Kidney (tissue), 14 donors: ENCODE results near the gene CENPO. TPM values are rescaled to one million over a fixed set of nuclear protein-coding genes. Genes with fewer than 3 reads are reported as not detected.

Source experiments
- DNase-seq, 5 donors: peaks; one replicate each; pipeline ENCODE4 v3.0.0-alpha.2; 2013 to 2020
- FAIRE-seq: peaks from 2 replicates; lab custom pipeline; 2012; peaks lifted over from hg19 to GRCh38; lab: Jason Lieb, UNC
- H3K27ac ChIP-seq, 2 donors: one replicate each; pipeline ENCODE4 v1.7.0; 2013; ENCODE audit warnings: low read depth in 2 of 2, low read length in 2 of 2, inconsistent platforms in 1 of 2
- H3K27me3 ChIP-seq: one replicate; pipeline ENCODE4 v1.7.1; 2013; ENCODE audit warnings: low read length, inconsistent platforms; ENCODE audit not compliant: control insufficient read depth, insufficient read depth
- H3K36me3 ChIP-seq, 3 donors: one replicate each; pipeline versions ENCODE4 v1.7.0 to v1.7.1; 2013; ENCODE audit warnings: low read length in 3 of 3, control low read depth in 1 of 3, inconsistent platforms in 1 of 3; ENCODE audit not compliant: insufficient read depth in 3 of 3, control insufficient read depth in 2 of 3
- H3K4me1 ChIP-seq, 3 donors: one replicate each; pipeline versions ENCODE4 v1.7.0 to v1.7.1; 2013; ENCODE audit warnings: low read length in 3 of 3, inconsistent platforms in 1 of 3, low read depth in 1 of 3; ENCODE audit not compliant: control insufficient read depth in 2 of 3, insufficient read depth in 2 of 3
- H3K4me3 ChIP-seq, 3 donors: one replicate each; pipeline versions ENCODE4 v1.7.0 to v1.8.1; 2013; ENCODE audit warnings: low read length in 3 of 3, control low read depth in 1 of 3, inconsistent platforms in 1 of 3
- H3K9ac ChIP-seq, 3 donors: one replicate each; pipeline versions ENCODE4 v1.7.0 to v1.7.1; 2013; ENCODE audit warnings: low read length in 3 of 3, control low read depth in 1 of 3, inconsistent platforms in 1 of 3
- H3K9me3 ChIP-seq, 3 donors: one replicate each; pipeline versions ENCODE4 v1.7.0 to v1.7.1; 2013; ENCODE audit warnings: low read length in 3 of 3, control low read depth in 1 of 3, inconsistent platforms in 1 of 3; ENCODE audit not compliant: control insufficient read depth in 2 of 3, insufficient read depth in 1 of 3
- CTCF ChIP-seq: IDR thresholded peaks from 3 replicates; pipeline ENCODE4 v1.5.1; 2012; ENCODE audit warnings: mild to moderate bottlenecking, moderate library complexity, borderline replicate concordance; ENCODE audit not compliant: insufficient read depth; ENCODE audit errors: extremely low read depth
- intact Hi-C: fragments of 100-400 bp; cut with DNase I; formaldehyde crosslinking; loops from one replicate; pipeline ENCODE4 v1.11.1; 2022
- polyA plus RNA-seq: library from polyadenylated mRNA; stranded (reverse); fragments of 350-450 nt; fragmentation: Illumina TruSeq; extraction: RNeasy Lipid Tissue Mini Kit (QIAGEN cat#74804); gene quantifications from one replicate; pipeline ENCODE4 v1.2.3, GENCODE V29; 2014; ENCODE audit warnings: low read depth, low replicate concordance; ENCODE audit not compliant: insufficient read depth
- total RNA-seq: library from RNA; stranded (reverse); fragmentation: NEBNext Ultra II Directional; extraction: Animal tissue kit (Norgen Biotek cat#: 25700); gene quantifications from one replicate; pipeline ENCODE4 v1.2.1, GENCODE V29; 2021
- donor health status: control.
- donor health status: control.
- donor health status: control.
- donor health status: control.
- donor health status: control.
- donor health status: DM: yes; HTN: yes; CAD: no.
- donor health status: Normal renal cell carcinoma (clear cell type).

CENPO gene
- total and polyA plus RNA-seq, 2 donors from 2014 or later, result 1.5 to 5.7 TPM

- Histone ChIP-seq H3K27me3 (no peaks in the 10 kb centered on the region), H3K4me3 (no peak overlapping the region), H3K36me3 (no peaks in the 10 kb centered on the region), H3K27ac (no peak overlapping the region), H3K4me1 (peaks cover 0 to 6% (median 5%) of the 10 kb centered on the region in 3 donors), H3K9ac (no peak overlapping the region), H3K9me3 (no peaks in the 10 kb centered on the region)
- no peak for TF ChIP-seq CTCF
- DNase-seq, result peak in 2 of 5 donors; percentile 40 to 54
- intact Hi-C loops, result no loop called here
- no peak for FAIRE-seq
Observed at GRCh38 chr2:24830786-24831185, 37.6 kb downstream of the CENPO start.

- no peaks in the 10 kb centered on the region for H3K36me3 ChIP-seq
- no peak overlapping the region for H3K9ac ChIP-seq
- no peak for TF ChIP-seq CTCF
- FAIRE-seq (no peak), DNase-seq (peak in 1 of 5 donors; percentile 30)
- no peaks in the 10 kb centered on the region for H3K27me3 ChIP-seq
- H3K4me1 ChIP-seq, result peaks cover 0 to 6% (median 5%) of the 10 kb centered on the region in 3 donors
- H3K27ac ChIP-seq, result no peak overlapping the region
- no peak overlapping the region for H3K4me3 ChIP-seq
- H3K9me3 ChIP-seq, result no peaks in the 10 kb centered on the region
- intact Hi-C loops, result no loop called here
Observed at GRCh38 chr2:24831221-24832072, 38.2 kb downstream of the CENPO start.

GRCh38 chr2:24832073-24832461, 38.8 kb downstream of the CENPO start:
- Histone ChIP-seq H3K27ac (no peak overlapping the region), H3K4me1 (peaks cover 0 to 6% (median 5%) of the 10 kb centered on the region in 3 donors), H3K4me3 (no peak overlapping the region), H3K9ac (no peak overlapping the region), H3K9me3 (no peaks in the 10 kb centered on the region), H3K36me3 (no peaks in the 10 kb centered on the region), H3K27me3 (no peaks in the 10 kb centered on the region)
- no peak for FAIRE-seq
- DNase-seq, result peak in 4 of 5 donors; percentile 40 to 68 (median 49)
- intact Hi-C loops, result no loop called here
- no peak for TF ChIP-seq CTCF
